CD4-positive, alpha-beta T cell treated with Interleukin-4 for 1 hour (primary cell): ENCODE results near the gene ZFPM1.
A peak's percentile ranks its signal among the peaks of the same experiment; 100 is the strongest.

Experiments
- DNase-seq, 2 donors: peaks; one replicate each; pipeline ENCODE4 v3.0.0-alpha.2; 2020 to 2022

ZFPM1 gene

DNA sequence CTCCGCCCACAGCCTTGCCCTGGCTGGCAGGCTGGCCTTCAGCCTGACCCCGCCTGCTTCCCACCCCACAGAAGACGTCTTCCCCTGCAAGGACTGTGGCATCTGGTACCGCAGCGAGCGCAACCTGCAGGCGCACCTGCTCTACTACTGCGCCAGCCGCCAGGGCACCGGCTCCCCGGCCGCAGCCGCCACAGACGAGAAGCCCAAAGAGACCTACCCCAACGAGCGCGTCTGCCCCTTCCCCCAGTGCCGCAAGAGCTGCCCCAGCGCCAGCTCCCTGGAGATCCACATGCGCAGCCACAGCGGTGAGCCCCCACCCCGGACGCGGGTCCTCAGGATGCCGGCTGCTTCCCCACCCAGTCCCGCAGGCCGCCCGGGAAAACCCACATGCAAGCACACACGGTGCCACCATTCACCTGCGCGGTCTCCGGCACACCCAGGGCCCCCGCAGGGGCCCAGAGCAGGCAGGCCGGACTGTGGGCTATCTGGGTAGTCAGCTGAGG is 78.9 kb downstream of the ZFPM1 start:
- DNase-seq, result no peak

- DNase-seq, result no peak
Observed at GRCh38 chr16:88532434-88533241, 79.6 kb downstream of the ZFPM1 start.

- no peak for DNase-seq
Observed at GRCh38 chr16:88533381-88533917, 80.4 kb downstream of the ZFPM1 start.

DNA sequence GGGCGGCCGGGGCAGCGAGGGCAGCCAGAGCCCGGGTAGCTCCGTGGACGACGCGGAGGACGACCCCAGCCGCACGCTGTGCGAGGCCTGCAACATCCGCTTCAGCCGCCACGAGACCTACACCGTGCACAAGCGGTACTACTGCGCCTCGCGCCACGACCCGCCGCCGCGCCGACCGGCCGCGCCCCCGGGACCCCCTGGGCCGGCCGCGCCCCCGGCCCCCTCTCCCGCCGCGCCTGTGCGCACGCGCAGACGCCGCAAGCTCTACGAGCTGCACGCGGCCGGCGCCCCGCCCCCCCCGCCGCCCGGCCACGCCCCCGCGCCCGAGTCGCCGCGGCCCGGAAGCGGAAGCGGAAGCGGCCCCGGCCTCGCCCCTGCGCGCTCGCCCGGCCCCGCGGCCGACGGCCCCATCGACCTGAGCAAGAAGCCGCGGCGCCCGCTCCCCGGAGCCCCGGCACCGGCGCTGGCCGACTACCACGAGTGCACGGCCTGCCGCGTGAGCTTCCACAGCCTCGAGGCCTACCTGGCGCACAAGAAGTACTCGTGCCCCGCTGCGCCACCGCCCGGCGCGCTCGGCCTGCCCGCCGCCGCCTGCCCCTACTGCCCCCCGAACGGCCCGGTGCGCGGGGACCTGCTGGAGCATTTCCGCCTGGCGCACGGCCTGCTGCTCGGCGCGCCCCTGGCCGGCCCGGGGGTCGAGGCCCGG is 81.0 kb downstream of the ZFPM1 start:
- DNase-seq, result peak; percentile 81 to 83

DNA sequence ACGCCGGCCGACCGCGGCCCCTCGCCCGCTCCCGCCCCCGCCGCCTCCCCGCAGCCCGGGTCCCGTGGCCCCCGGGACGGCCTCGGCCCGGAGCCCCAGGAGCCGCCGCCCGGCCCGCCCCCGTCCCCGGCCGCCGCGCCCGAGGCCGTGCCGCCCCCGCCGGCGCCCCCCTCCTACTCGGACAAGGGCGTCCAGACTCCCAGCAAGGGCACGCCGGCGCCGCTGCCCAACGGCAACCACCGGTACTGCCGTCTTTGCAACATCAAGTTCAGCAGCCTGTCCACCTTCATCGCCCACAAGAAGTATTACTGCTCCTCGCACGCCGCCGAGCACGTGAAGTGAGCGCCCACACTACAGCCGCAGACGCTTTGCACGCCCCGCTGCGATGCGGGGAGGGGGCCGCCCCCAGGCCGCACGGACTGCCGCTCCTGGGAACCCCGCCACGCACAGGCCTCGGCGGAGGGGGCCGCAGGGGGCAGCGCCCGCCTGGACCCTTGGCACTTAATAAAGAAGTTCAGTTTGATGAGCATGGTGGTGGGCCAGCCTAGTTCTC is 81.6 kb downstream of the ZFPM1 start:
- peak; percentile 35 to 42 for DNase-seq

GRCh38 chr16:88535191-88535856 is 82.2 kb downstream of the ZFPM1 start:
- DNase-seq, result no peak

DNA sequence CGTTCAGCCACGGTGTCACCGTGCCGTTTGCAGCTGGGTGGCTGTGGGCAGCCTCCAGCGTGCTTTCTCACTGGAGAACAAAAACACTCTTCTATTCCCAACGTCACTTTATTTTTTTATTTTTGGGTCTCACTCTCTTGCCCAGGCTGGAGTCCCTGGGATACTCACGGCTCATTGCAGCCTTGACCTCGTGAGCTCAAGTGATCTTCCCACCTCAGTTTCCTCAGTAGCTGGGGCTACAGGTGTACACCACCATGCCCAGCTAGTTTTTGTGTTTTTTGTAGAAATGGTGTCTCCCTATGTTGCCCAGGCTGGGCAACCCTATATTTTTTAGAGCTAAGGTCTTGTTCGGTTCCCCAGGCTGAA is 82.8 kb downstream of the ZFPM1 start:
- DNase-seq, result no peak

GRCh38 chr16:88536510-88536909 is 83.4 kb downstream of the ZFPM1 start:
- no peak for DNase-seq

DNA sequence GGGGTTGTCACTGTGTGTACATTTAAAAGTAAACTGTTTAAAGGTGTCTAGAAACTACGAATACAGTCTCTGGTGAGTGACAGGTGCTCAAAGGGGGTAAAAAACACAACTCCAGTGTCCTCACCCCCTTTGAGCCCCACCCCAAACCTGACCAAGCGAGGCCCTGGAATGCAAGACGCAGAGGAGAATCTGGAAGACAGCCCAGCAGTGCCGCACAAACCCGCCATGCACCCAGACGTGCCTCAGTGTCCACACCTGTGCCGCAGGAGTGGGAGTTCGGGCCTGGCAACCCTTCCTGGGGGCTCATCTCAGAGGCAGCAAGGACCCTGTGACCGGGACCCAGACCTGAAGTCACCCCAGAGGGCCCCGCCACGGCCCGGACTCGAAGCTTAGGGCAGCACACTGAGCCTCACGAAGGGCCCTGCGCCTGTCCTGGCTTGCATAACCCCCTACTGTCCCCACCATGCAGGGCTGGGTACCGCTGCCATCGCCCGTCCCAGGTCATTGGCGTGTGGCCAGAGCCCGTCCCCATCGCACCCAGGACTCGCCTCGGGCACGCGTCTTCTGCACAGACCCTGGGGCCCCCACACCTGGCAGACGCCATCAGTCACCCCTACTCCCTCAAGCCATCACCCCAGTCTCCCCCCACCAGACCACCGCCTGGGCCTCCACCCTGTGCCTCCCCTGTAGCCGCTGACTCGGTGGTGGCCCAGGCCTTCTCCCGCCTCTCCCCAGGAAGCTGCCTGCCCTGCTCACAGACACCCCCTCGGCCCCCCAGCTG is 84.1 kb downstream of the ZFPM1 start:
- DNase-seq, result no peak

DNA sequence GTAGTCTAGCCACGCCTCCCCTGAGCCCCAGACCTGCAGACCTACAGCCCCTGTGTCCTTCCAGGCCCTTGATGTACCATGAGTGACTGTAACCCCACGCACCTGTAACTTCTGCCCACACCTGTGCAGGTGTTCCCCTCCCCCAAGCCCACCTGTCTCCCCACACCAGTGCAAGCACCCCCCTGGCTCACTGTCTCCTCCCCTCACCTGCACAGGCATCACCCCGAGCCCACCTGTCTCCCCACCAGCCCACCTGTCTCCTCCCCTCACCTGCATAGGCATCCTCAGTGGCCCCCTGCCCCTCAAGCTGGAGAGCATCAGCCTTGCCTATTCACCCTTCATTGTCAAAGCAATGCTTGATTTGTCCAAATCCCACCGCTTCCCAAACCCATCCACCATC is 84.8 kb downstream of the ZFPM1 start:
- DNase-seq, result no peak

- DNase-seq, result no peak
Observed at GRCh38 chr16:88538366-88539060, 85.4 kb downstream of the ZFPM1 start.

DNA sequence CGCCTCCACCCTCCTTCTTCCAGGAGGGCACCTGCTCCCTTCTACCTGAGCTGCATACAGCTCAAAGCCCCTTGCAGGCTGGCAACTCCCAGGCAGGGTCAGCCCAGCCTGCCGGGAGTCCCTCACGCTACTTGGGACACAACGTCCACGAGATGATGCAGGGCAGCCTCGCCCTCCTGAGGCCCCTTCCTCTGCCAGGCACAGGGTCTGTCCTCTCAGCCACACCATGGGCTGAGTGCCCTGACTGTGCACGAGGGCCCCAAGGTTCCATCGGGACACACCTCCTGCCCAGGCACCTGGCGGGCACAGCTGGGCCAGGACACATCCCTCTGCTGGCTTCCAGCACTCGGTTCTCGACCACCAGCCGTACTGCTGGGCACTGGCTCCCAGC is 86.2 kb downstream of the ZFPM1 start:
- DNase-seq, result no peak

DNA sequence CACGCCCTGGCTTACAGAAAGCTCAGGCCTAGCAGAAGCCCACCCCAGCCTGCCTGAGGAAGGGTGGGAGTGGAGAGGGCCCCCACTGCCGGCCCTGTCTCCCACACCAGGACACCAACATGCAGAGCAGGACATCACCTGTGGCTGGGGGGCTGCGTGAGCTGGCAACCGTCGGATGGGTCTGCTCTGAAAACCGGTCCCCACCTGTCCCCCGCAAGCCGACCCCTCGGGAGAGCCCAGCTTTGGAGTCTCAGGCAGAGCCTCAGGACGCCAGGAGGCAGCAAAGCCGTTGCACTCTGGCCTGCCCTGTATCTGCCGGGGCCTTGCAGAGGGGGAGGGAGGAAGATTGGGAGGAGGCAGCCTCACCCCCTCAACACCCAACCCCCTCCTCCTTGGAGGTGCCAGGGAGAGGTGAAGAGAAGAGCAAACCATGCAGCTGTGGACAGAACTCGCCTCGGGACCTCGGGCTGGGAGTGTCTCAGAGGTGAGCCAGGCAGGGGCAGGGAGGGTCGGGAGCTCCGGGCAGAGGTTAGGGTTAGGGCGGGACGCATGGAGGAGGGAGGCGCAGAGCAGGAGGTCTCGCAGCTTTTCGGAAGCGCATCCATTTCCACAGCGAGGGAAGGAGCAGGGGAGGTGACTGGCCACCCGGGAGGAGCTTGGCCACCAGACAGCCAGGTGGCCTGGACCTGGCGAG is 86.7 kb downstream of the ZFPM1 start:
- no peak for DNase-seq

- no peak for DNase-seq
Observed at GRCh38 chr16:88540346-88540977, 87.4 kb downstream of the ZFPM1 start.

DNA sequence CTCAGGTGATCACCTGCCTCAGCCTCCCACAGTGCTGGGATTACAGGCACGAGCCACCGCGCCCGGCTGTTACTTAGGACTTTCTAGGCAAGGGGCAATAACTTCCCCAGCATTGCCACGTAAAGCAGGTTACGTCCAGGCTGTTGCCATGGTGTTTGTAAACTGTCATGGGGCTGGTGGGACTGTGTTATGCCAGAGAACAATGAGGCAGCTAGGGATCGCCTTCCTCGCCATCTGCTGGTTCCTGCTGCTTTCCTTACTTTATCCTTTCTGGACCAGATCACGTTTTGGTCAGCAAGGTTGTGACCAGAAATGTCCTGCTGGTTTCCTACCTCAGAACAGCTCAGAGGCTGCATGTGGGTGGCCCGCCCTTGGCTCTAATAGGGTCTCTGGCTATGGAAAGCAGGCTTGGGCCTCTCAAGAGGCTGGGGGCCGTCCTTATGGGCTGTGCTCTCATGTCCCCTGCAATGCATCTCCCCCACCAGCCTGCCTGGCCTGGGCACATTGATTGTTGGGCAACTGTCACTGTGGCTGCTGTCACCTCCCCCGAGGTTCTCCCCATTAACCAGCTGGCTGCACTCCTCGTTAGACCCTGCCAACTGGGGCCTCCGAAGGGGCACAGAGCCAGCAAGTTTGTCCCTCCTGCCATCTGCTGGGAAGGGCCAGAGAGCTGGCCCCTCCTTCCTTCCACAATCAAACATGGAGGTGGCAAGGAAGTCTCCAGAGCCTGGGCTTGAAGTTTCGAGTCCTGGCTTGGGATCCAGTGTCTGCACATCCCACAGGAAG is 88.9 kb downstream of the ZFPM1 start:
- DNase-seq, result no peak

DNA sequence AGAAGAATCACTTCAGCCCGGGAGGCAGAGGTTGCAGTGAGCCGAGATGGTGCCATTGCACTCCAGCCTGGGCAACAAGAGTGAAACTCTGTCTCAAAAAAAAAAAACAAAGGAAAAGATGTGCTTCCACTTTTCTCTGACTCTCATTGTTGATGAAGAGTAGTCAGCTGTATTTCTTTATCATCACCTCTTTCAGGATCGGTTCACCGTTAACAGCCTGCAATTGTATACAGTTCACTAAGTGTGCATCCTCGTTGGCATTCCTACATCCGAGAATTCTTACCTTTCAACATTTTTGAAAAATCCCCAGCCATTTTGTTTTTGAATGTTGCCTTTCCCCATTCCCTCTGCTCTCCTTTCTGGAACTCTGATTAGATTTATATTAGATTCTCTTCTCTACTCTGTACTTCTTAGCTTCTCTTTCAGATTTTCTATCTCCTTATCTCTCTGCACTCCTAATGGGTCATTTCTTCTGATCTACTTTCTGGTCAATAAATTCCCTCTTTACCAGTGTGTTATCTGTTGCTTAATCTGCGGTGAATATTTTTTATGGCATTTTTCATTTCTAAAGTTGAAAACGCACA is 90.2 kb downstream of the ZFPM1 start:
- DNase-seq, result no peak

DNA sequence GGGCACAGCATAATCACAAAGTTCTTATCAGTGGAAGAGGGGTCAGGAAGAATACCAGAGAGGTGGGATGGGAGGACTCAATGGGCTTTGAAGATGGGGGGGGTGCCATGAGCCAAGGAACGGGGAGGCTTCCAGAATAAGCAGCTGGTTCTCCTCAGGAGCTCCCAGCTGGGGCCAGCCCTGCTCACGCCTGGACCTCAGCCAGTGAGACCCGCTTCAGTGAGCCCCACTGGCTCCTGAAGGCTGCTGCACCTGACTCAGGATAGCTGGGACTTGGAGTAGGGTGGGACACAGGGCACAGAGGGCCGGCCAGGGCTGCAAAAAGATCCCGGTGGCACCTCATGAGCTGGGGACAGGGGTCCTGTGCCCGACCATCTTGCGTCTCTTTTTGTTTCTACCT is 92.7 kb downstream of the ZFPM1 start:
- DNase-seq, result no peak

- no peak for DNase-seq
Observed at GRCh38 chr16:88548131-88548874, 95.2 kb downstream of the ZFPM1 start.

DNA sequence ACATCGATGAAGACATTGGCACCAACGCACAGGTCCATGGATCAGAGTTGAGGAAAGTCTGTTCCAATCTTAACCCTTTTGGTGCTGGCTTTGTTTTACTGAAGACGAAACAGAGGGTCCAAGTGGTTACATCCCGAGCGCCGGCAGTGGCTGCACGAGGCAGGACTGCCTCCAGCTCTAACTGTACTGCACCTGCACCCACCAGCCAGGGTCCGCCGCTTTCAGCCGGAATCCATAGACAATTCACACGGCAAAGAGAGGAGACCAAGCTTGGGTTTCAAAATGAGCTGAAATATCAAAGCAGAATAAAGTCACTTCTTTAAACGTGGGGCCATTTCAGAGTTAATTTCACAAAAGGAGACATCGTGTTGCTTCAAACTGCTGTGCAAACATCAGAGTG is 95.9 kb downstream of the ZFPM1 start:
- no peak for DNase-seq
